ENCODE results near the gene HP.

Gene HP

GRCh38 chr16:72060405-72060804, 6.1 kb downstream of the HP start:
- H3K27me3 ChIP-seq (ENCODE audit: insufficient read depth, low read length, poor library complexity, severe bottlenecking), result no peaks in the 10 kb centered on the region
- no peaks in the 10 kb centered on the region for H3K79me2 ChIP-seq (ENCODE audit: insufficient read depth, low read length)
- H3K4me3 ChIP-seq (ENCODE audit: low read length, poor library complexity, severe bottlenecking), result no peak overlapping the region
- H3F3A ChIP-seq (ENCODE audit: low read depth), result no peaks in the 10 kb centered on the region
- H3K4me1 ChIP-seq (ENCODE audit: insufficient read depth, low read length, poor library complexity, severe bottlenecking), result no peaks in the 10 kb centered on the region
- H3K9me2 ChIP-seq (replicated peaks; ENCODE audit: low read depth, low read length), result no peaks in the 10 kb centered on the region
- H3K9me3 ChIP-seq (ENCODE audit: insufficient read depth, low read depth, low read length), result no peaks in the 10 kb centered on the region
- TF ChIP-seq CTCF (conservative IDR thresholded peaks at IDR 0.05; ENCODE audit: low read length) (no peak), EZH2phosphoT487 (IDR thresholded peaks at IDR 0.05; ENCODE audit: borderline replicate concordance) (no peak)
- no peak overlapping the region for H3K9ac ChIP-seq (ENCODE audit: low read depth, low read length, poor library complexity, severe bottlenecking)
- no peak overlapping the region for H2AFZ ChIP-seq (ENCODE audit: low read length)
- H4K20me1 ChIP-seq (ENCODE audit: insufficient read depth, low read length, poor library complexity, severe bottlenecking), result no peaks in the 10 kb centered on the region
- H3K4me2 ChIP-seq (ENCODE audit: low read depth, low read length, poor library complexity, severe bottlenecking), result no peak overlapping the region
- no peaks in the 10 kb centered on the region for H3K36me3 ChIP-seq (ENCODE audit: insufficient read depth, low read length)

- Histone ChIP-seq H2AFZ (ENCODE audit: low read length) (no peak overlapping the region), H3F3A (ENCODE audit: low read depth) (no peaks in the 10 kb centered on the region), H3K4me3 (ENCODE audit: low read length, poor library complexity, severe bottlenecking) (no peak overlapping the region), H3K36me3 (ENCODE audit: insufficient read depth, low read length) (no peaks in the 10 kb centered on the region), H3K27me3 (ENCODE audit: insufficient read depth, low read length, poor library complexity, severe bottlenecking) (no peaks in the 10 kb centered on the region), H3K9me3 (ENCODE audit: insufficient read depth, low read depth, low read length) (no peaks in the 10 kb centered on the region), H3K79me2 (ENCODE audit: insufficient read depth, low read length) (no peaks in the 10 kb centered on the region), H3K9me2 (replicated peaks; ENCODE audit: low read depth, low read length) (no peaks in the 10 kb centered on the region), H4K20me1 (ENCODE audit: insufficient read depth, low read length, poor library complexity, severe bottlenecking) (no peaks in the 10 kb centered on the region), H3K4me1 (ENCODE audit: insufficient read depth, low read length, poor library complexity, severe bottlenecking) (no peaks in the 10 kb centered on the region), H3K9ac (ENCODE audit: low read depth, low read length, poor library complexity, severe bottlenecking) (no peak overlapping the region), H3K4me2 (ENCODE audit: low read depth, low read length, poor library complexity, severe bottlenecking) (no peak overlapping the region)
- no peak for TF ChIP-seq EZH2phosphoT487 (IDR thresholded peaks at IDR 0.05; ENCODE audit: borderline replicate concordance)
- TF ChIP-seq CTCF (conservative IDR thresholded peaks at IDR 0.05; ENCODE audit: low read length), result no peak
These were observed 7.3 kb downstream of the HP start for GRCh38 chr16:72061564-72061963.

- TF ChIP-seq EZH2phosphoT487 (IDR thresholded peaks at IDR 0.05; ENCODE audit: borderline replicate concordance), result no peak
- TF ChIP-seq CTCF (conservative IDR thresholded peaks at IDR 0.05; ENCODE audit: low read length), result no peak
- Histone ChIP-seq H3K27me3 (ENCODE audit: insufficient read depth, low read length, poor library complexity, severe bottlenecking) (no peaks in the 10 kb centered on the region), H3F3A (ENCODE audit: low read depth) (no peaks in the 10 kb centered on the region), H3K9me3 (ENCODE audit: insufficient read depth, low read depth, low read length) (no peaks in the 10 kb centered on the region), H3K9ac (ENCODE audit: low read depth, low read length, poor library complexity, severe bottlenecking) (no peak overlapping the region), H4K20me1 (ENCODE audit: insufficient read depth, low read length, poor library complexity, severe bottlenecking) (no peaks in the 10 kb centered on the region), H2AFZ (ENCODE audit: low read length) (no peak overlapping the region), H3K4me3 (ENCODE audit: low read length, poor library complexity, severe bottlenecking) (no peak overlapping the region), H3K36me3 (ENCODE audit: insufficient read depth, low read length) (no peaks in the 10 kb centered on the region), H3K4me2 (ENCODE audit: low read depth, low read length, poor library complexity, severe bottlenecking) (no peak overlapping the region), H3K4me1 (ENCODE audit: insufficient read depth, low read length, poor library complexity, severe bottlenecking) (no peaks in the 10 kb centered on the region), H3K9me2 (replicated peaks; ENCODE audit: low read depth, low read length) (no peaks in the 10 kb centered on the region), H3K79me2 (ENCODE audit: insufficient read depth, low read length) (no peaks in the 10 kb centered on the region)
These were observed 10.1 kb downstream of the HP start for GRCh38 chr16:72064361-72064894.

Measured in Loucy (cell line).